ENCODE results near the gene CALR3. TPM values are rescaled to one million over a fixed set of nuclear protein-coding genes. Genes with fewer than 3 reads are reported as not detected.

Gene CALR3
- total and polyA plus RNA-seq, 2 of the 8 experiments (the other 6 are each of a cell fraction or from before 2014, with no cell fraction given), result 0.11 to 0.32 TPM

- Histone ChIP-seq H2AFZ (ENCODE audit: low read length) (no peak overlapping the region), H3K79me2 (ENCODE audit: control insufficient read depth in 1 of 2, insufficient read depth in 2 of 2, low read length in 2 of 2) (no peaks in the 10 kb centered on the region), H3K18ac (ENCODE audit: extremely low read depth, low read length) (no peak overlapping the region), H3K4me3 (ENCODE audit: extremely low read depth in 1 of 4, insufficient read depth in 2 of 4, low read depth in 3 of 4, low read length in 4 of 4) (no peak overlapping the region), H2BK120ac (replicated peaks; ENCODE audit: low read depth, low read length) (no peak overlapping the region), H4K8ac (ENCODE audit: extremely low read depth, insufficient read depth, low read length) (no peak overlapping the region), H3K36me3 (ENCODE audit: control insufficient read depth in 2 of 4, insufficient read depth in 4 of 4, low read length in 3 of 4) (peaks cover 10 to 33% (median 17%) of the 10 kb centered on the region in 4 experiments), H3K4me2 (ENCODE audit: insufficient read depth in 1 of 2, low read depth in 2 of 2, low read length in 2 of 2) (no peak overlapping the region), H3K79me1 (ENCODE audit: low read depth, low read length) (no peaks in the 10 kb centered on the region), H3K23me2 (ENCODE audit: low read depth, low read length) (no peaks in the 10 kb centered on the region), H2BK20ac (ENCODE audit: low read length) (no peak overlapping the region), H4K91ac (replicated peaks; ENCODE audit: insufficient read length, low read length) (no peak overlapping the region), H2AK5ac (ENCODE audit: low read depth, low read length) (no peak overlapping the region), H4K20me1 (replicated peaks in 1 of 2; ENCODE audit: control insufficient read depth in 1 of 2, insufficient read depth in 2 of 2, low read length in 2 of 2) (peaks cover 3 to 6% of the 10 kb centered on the region in 2 experiments), H3K56ac (replicated peaks; ENCODE audit: insufficient read length, low read depth, low read length) (no peak overlapping the region), H2BK12ac (ENCODE audit: low read depth, low read length) (no peak overlapping the region), H2BK15ac (ENCODE audit: low read length) (no peak overlapping the region), H3K4me1 (replicated peaks in 1 of 4; ENCODE audit: control insufficient read depth in 3 of 4, insufficient read depth in 4 of 4, low read length in 3 of 4) (no peaks in the 10 kb centered on the region), H4K5ac (ENCODE audit: insufficient read length, low read depth, low read length) (no peak overlapping the region), H3K4ac (replicated peaks; ENCODE audit: insufficient read length, low read depth, low read length) (no peak overlapping the region), H3K9me3 (ENCODE audit: insufficient read depth in 2 of 2, low read depth in 1 of 2, low read length in 1 of 2) (no peaks in the 10 kb centered on the region), H2BK5ac (ENCODE audit: low read depth, low read length) (no peak overlapping the region), H3K9ac (replicated peaks in 1 of 4; ENCODE audit: extremely low read depth in 1 of 4, low read depth in 3 of 4, low read length in 3 of 4) (no peak overlapping the region), H3K27me3 (replicated peaks in 1 of 4; ENCODE audit: control insufficient read depth in 3 of 4, extremely low read depth in 1 of 4, insufficient read depth in 3 of 4, low read length in 3 of 4) (no peaks in the 10 kb centered on the region), H3K14ac (ENCODE audit: insufficient read length) (no peak overlapping the region), H3K23ac (ENCODE audit: insufficient read length) (no peak overlapping the region), H3K27ac (ENCODE audit: low read depth, low read length) (peak overlapping the region; percentile 58; the same call in 1 of the 2 replicates)
- FAIRE-seq (no peak), DNase-seq (ENCODE audit: low read depth in 1 of 2, low spot score in 2 of 2) (no peak)
- CTCF ChIA-PET (ENCODE audit: partially characterized antibody), result interaction anchor here (0.6 to 1.4 kb wide), 3 partner anchors 11 to 1937 kb away, joined by 3 read pairs; no protein-coding TSS in a partner anchor
- POLR2A ChIA-PET (ENCODE audit: partially characterized antibody), result interaction anchor here (1.0 kb wide), 1 partner anchor 10 kb away, joined by 3 read pairs; no protein-coding TSS in a partner anchor
- 89% methylated on average over 13 of the region's 13 CpGs; no CpG with 5 or more reads in 1 of the 2 experiments for WGBS, 2 experiments (ENCODE audit: extremely low coverage in 1 of 2, insufficient coverage in 1 of 2, insufficient read length in 1 of 2, insufficient replicate concordance in 2 of 2, low coverage in 1 of 2, low lambda C conversion rate in 2 of 2, missing lambda C conversion rate in 1 of 2)
- TF ChIP-seq KDM5A (IDR thresholded peaks at IDR 0.05; ENCODE audit: low read length) (no peak), TAF7 (optimal IDR thresholded peaks at IDR 0.05; ENCODE audit: borderline replicate concordance, low read depth, low read length) (no peak), CTCF (IDR thresholded peaks at IDR 0.05; ENCODE audit: control extremely low read depth in 1 of 3, insufficient read depth in 1 of 3, low read depth in 1 of 3, low read length in 3 of 3) (no peak), POLR2AphosphoS5 (IDR thresholded peaks at IDR 0.05; ENCODE audit: low read depth, low read length) (no peak), SRF (IDR thresholded peaks at IDR 0.05; ENCODE audit: low read depth, low read length) (no peak), HDAC2 (IDR thresholded peaks at IDR 0.05; ENCODE audit: borderline replicate concordance in 1 of 2, low read depth in 2 of 2, low read length in 2 of 2) (no peak), RXRA (IDR thresholded peaks at IDR 0.05; ENCODE audit: insufficient read depth, low read depth, low read length) (no peak), CBX8 (IDR thresholded peaks at IDR 0.05; ENCODE audit: borderline replicate concordance, low read depth, low read length) (no peak), CTBP2 (IDR thresholded peaks at IDR 0.05; ENCODE audit: borderline replicate concordance, insufficient read depth, insufficient read length, low read length) (no peak)
Observed at GRCh38 chr19:16429066-16429758, 66.8 kb downstream of the CALR3 start.

Measured in H1 (cell line).